Neuronal stem cell (in vitro differentiated cells): ENCODE measurements around the gene AURKB.

Experiments
- DNase-seq: peaks from one replicate; pipeline ENCODE4 v3.0.0-alpha.2; 2013; ENCODE audit warnings: low spot score
- H2AFZ ChIP-seq: one replicate; pipeline ENCODE4 v1.6.1; 2013; ENCODE audit warnings: mild to moderate bottlenecking, low read length, inconsistent platforms
- H2AK5ac ChIP-seq: 2 replicates; pipeline ENCODE4 v1.6.1; 2013; ENCODE audit warnings: low read depth, mild to moderate bottlenecking, inconsistent platforms, low read length, moderate library complexity, mixed read lengths
- H2BK120ac ChIP-seq: 2 replicates; pipeline ENCODE4 v1.6.1; 2013; ENCODE audit warnings: low read depth, mild to moderate bottlenecking, inconsistent platforms, low read length, moderate library complexity, mixed read lengths
- H2BK12ac ChIP-seq: one replicate; pipeline ENCODE4 v1.6.1; 2013; ENCODE audit warnings: low read length, inconsistent platforms
- H2BK15ac ChIP-seq: 2 replicates; pipeline ENCODE4 v1.6.1; 2013; ENCODE audit warnings: mild to moderate bottlenecking, low read length, inconsistent platforms, mixed read lengths
- H2BK5ac ChIP-seq: one replicate; pipeline ENCODE4 v1.6.1; 2013; ENCODE audit warnings: inconsistent platforms, mild to moderate bottlenecking, low read length, moderate library complexity
- H3K14ac ChIP-seq: one replicate; pipeline ENCODE4 v1.6.1; 2013; ENCODE audit warnings: low read length, inconsistent platforms
- H3K18ac ChIP-seq: 2 replicates; pipeline ENCODE4 v1.6.1; 2013; ENCODE audit warnings: low read length, inconsistent platforms
- H3K23ac ChIP-seq: 2 replicates; pipeline ENCODE4 v1.6.1; 2013; ENCODE audit warnings: low read depth, mild to moderate bottlenecking, mixed read lengths, low read length, inconsistent platforms; ENCODE audit not compliant: poor library complexity
- H3K27ac ChIP-seq: replicated peaks from 3 replicates; pipeline ENCODE4 v1.5.1; 2013; ENCODE audit warnings: low read length, inconsistent platforms
- H3K27me3 ChIP-seq, 3 experiments: 2 replicates each; pipeline ENCODE4 v1.6.1; 2013; ENCODE audit warnings: low read length in 3 of 3, mild to moderate bottlenecking in 2 of 3, inconsistent platforms in 1 of 3, low read depth in 1 of 3, mixed read lengths in 1 of 3, moderate library complexity in 1 of 3; ENCODE audit not compliant: control insufficient read depth in 3 of 3, insufficient read depth in 3 of 3
- H3K36me3 ChIP-seq, 2 donors: replicated peaks in 1 of 2; 2 replicates each; pipeline ENCODE4 v1.6.1; 2013; ENCODE audit warnings: low read length in 2 of 2; ENCODE audit not compliant: control insufficient read depth in 2 of 2, insufficient read depth in 2 of 2
- H3K4ac ChIP-seq: 2 replicates; pipeline ENCODE4 v1.6.1; 2013; ENCODE audit warnings: inconsistent platforms, mild to moderate bottlenecking, low read length, moderate library complexity
- H3K4me1 ChIP-seq, 2 donors: 1 replicate in 1 of 2; 2 replicates in 1 of 2; pipeline ENCODE4 v1.6.1; 2013; ENCODE audit warnings: low read length in 2 of 2, low read depth in 1 of 2; ENCODE audit not compliant: control insufficient read depth in 2 of 2, insufficient read depth in 1 of 2
- H3K4me2 ChIP-seq: one replicate; pipeline ENCODE4 v1.6.1; 2013; ENCODE audit warnings: mild to moderate bottlenecking, low read length, inconsistent platforms; ENCODE audit not compliant: insufficient read depth, poor library complexity, severe bottlenecking
- H3K4me3 ChIP-seq, 2 donors: 2 replicates each; pipeline ENCODE4 v1.5.1; 2013; ENCODE audit warnings: low read length in 2 of 2, mild to moderate bottlenecking in 2 of 2, inconsistent platforms in 1 of 2, moderate library complexity in 1 of 2
- H3K79me1 ChIP-seq: one replicate; pipeline ENCODE4 v1.6.1; 2013; ENCODE audit warnings: low read depth, mild to moderate bottlenecking, inconsistent platforms, low read length, moderate library complexity
- H3K9ac ChIP-seq: one replicate; pipeline ENCODE4 v1.6.1; 2013; ENCODE audit warnings: mild to moderate bottlenecking, low read depth, low read length, inconsistent platforms; ENCODE audit not compliant: poor library complexity
- H3K9me3 ChIP-seq, 2 donors: replicated peaks in 1 of 2; 2 replicates each; pipeline versions ENCODE3 to v1.6.1; 2013; ENCODE audit warnings: low read length in 2 of 2, mild to moderate bottlenecking in 2 of 2, inconsistent platforms in 1 of 2, low read depth in 1 of 2, mixed read lengths in 1 of 2, moderate library complexity in 1 of 2; ENCODE audit not compliant: control insufficient read depth in 2 of 2, insufficient read depth in 1 of 2
- H4K8ac ChIP-seq: one replicate; pipeline ENCODE4 v1.6.1; 2013; ENCODE audit warnings: low read depth, mild to moderate bottlenecking, inconsistent platforms, low read length, moderate library complexity
- H4K91ac ChIP-seq: one replicate; pipeline ENCODE4 v1.6.1; 2013; ENCODE audit warnings: low read length, low read depth, mild to moderate bottlenecking, inconsistent platforms; ENCODE audit not compliant: poor library complexity
- WGBS, 2 donors: extraction: QIAGEN DNeasy Blood & Tissue Kit; methylation state at CpG; one replicate each; pipeline ENCODE4 v1.1.7; 2013; ENCODE audit warnings: missing lambda C conversion rate in 2 of 2, mixed read lengths in 1 of 2; ENCODE audit not compliant: insufficient read length in 2 of 2, insufficient replicate concordance in 1 of 2; ENCODE audit errors: extremely low coverage in 2 of 2; 5-methylcytosine and 5-hydroxymethylcytosine counted together

Gene AURKB

GRCh38 chr17:8192070-8192815 lies 18.1 kb downstream of the AURKB start:
- no peak overlapping the region for H3K23ac ChIP-seq
- no peak overlapping the region for H2BK15ac ChIP-seq
- H2BK12ac ChIP-seq = no peak overlapping the region
- peak overlapping the region; percentile 53 for H2AFZ ChIP-seq
- no peak overlapping the region for H2BK5ac ChIP-seq
- H3K27me3 ChIP-seq = peaks cover 0 to 16% (median 3%) of the 10 kb centered on the region in 3 experiments
- H3K27ac ChIP-seq = peak overlapping the region; percentile 68
- no peak overlapping the region for H4K8ac ChIP-seq
- H3K4me2 ChIP-seq = peak overlapping the region; percentile 60
- H3K14ac ChIP-seq = no peak overlapping the region
- no peaks in the 10 kb centered on the region for H3K36me3 ChIP-seq
- peaks cover 9% of the 10 kb centered on the region for H3K79me1 ChIP-seq
- peaks cover 18 to 24% of the 10 kb centered on the region in 2 donors for H3K4me1 ChIP-seq
- H3K4me3 ChIP-seq = peak overlapping the region; percentile 40 to 76
- WGBS, 2 donors = no CpG with 5 or more reads among the region's 12 CpGs
- H2AK5ac ChIP-seq = no peak overlapping the region
- no peak overlapping the region for H3K4ac ChIP-seq
- no peaks in the 10 kb centered on the region for H3K9me3 ChIP-seq
- H3K9ac ChIP-seq = no peak overlapping the region
- H2BK120ac ChIP-seq = no peak overlapping the region
- DNase-seq = peak; percentile 80
- no peak overlapping the region for H3K18ac ChIP-seq
- no peak overlapping the region for H4K91ac ChIP-seq

- no peak overlapping the region for H4K91ac ChIP-seq
- no peak overlapping the region for H3K14ac ChIP-seq
- H4K8ac ChIP-seq = no peak overlapping the region
- H3K9me3 ChIP-seq = no peaks in the 10 kb centered on the region
- H3K27me3 ChIP-seq = peaks cover 0 to 16% (median 3%) of the 10 kb centered on the region in 3 experiments
- H2BK5ac ChIP-seq = no peak overlapping the region
- no peak overlapping the region for H3K4ac ChIP-seq
- no peak overlapping the region for H3K18ac ChIP-seq
- H2AK5ac ChIP-seq = no peak overlapping the region
- peak overlapping the region; percentile 64 for H3K4me2 ChIP-seq
- peak overlapping the region in 1 of 2 donors; percentile 69 for H3K4me3 ChIP-seq
- peak overlapping the region; percentile 94 for H2AFZ ChIP-seq
- no peak for DNase-seq
- H2BK15ac ChIP-seq = no peak overlapping the region
- peaks cover 20 to 24% of the 10 kb centered on the region in 2 donors for H3K4me1 ChIP-seq
- H3K36me3 ChIP-seq = no peaks in the 10 kb centered on the region
- no peak overlapping the region for H2BK120ac ChIP-seq
- WGBS, 2 donors = no CpG with 5 or more reads among the region's 6 CpGs
- no peak overlapping the region for H3K9ac ChIP-seq
- no peak overlapping the region for H3K27ac ChIP-seq
- peaks cover 9% of the 10 kb centered on the region for H3K79me1 ChIP-seq
- no peak overlapping the region for H3K23ac ChIP-seq
- no peak overlapping the region for H2BK12ac ChIP-seq
These were observed 19.9 kb downstream of the AURKB start for GRCh38 chr17:8190506-8190905.

GRCh38 chr17:8189711-8190477 lies 20.5 kb downstream of the AURKB start, which contains the start of gene BORCS6:
Gene BORCS6, minus strand, starts transcription at chr17:8190180. Its CDS starts 40 bp downstream, at chr17:8190140.
- H2AFZ ChIP-seq = peak within 1 kb of the TSS; percentile 94
- peak within 1 kb of the TSS; percentile 79 for H2BK15ac ChIP-seq
- H3K36me3 ChIP-seq = no peaks in the 10 kb centered on the region
- peak within 1 kb of the TSS; percentile 90 for H3K23ac ChIP-seq
- H3K27me3 ChIP-seq = peaks cover 0 to 16% (median 3%) of the 10 kb centered on the region in 3 experiments
- H2BK12ac ChIP-seq = peak within 1 kb of the TSS; percentile 79
- no peak within 1 kb of the TSS for H2BK120ac ChIP-seq
- H4K91ac ChIP-seq = no peak within 1 kb of the TSS
- peak; percentile 92 for DNase-seq
- peaks cover 20 to 24% of the 10 kb centered on the region in 2 donors for H3K4me1 ChIP-seq
- peak within 1 kb of the TSS; percentile 88 for H3K18ac ChIP-seq
- H3K27ac ChIP-seq = no peak within 1 kb of the TSS
- no CpG with 5 or more reads among the region's 70 CpGs for WGBS, 2 donors
- peaks cover 9% of the 10 kb centered on the region for H3K79me1 ChIP-seq
- H4K8ac ChIP-seq = no peak within 1 kb of the TSS
- peak within 1 kb of the TSS; percentile 93 for H3K9ac ChIP-seq
- H3K14ac ChIP-seq = no peak within 1 kb of the TSS
- peak within 1 kb of the TSS; percentile 69 to 93 for H3K4me3 ChIP-seq
- peak within 1 kb of the TSS; percentile 87 for H2BK5ac ChIP-seq
- peak within 1 kb of the TSS; percentile 89 for H2AK5ac ChIP-seq
- no peaks in the 10 kb centered on the region for H3K9me3 ChIP-seq
- H3K4ac ChIP-seq = peak within 1 kb of the TSS; percentile 87
- H3K4me2 ChIP-seq = peak within 1 kb of the TSS; percentile 77
